Measurements from ENCODE around the gene EIF2B2. TPM values are rescaled to one million over a fixed set of nuclear protein-coding genes. Genes with fewer than 3 reads are reported as not detected.

EIF2B2 gene
- total and polyA plus RNA-seq, 9 of the 15 experiments (the other 6 are each of a cell fraction or from before 2014, with no cell fraction given), result 10.6 to 94.1 (median 38.9) TPM

- no peak overlapping the region for H2AFZ ChIP-seq (ENCODE audit: low read depth, low read length)
- no peaks in the 10 kb centered on the region for H4K20me1 ChIP-seq (replicated peaks; ENCODE audit: control insufficient read depth, insufficient read depth, low read length)
- H3K9me3 ChIP-seq (replicated peaks; ENCODE audit: control insufficient read depth, insufficient read depth, low read depth, low read length), result no peaks in the 10 kb centered on the region
- H3K36me3 ChIP-seq (ENCODE audit: control insufficient read depth, insufficient read depth, low read length), result peaks cover 14% of the 10 kb centered on the region; the same call in 2 of the 3 replicates
- no peaks in the 10 kb centered on the region for H3K9me1 ChIP-seq (ENCODE audit: control insufficient read depth, insufficient read depth, low read length)
- DNase-seq (ENCODE audit: extremely low read depth in 1 of 4, low spot score in 3 of 4) (no peak), ATAC-seq (no peak), FAIRE-seq (no peak)
- H3K4me2 ChIP-seq (ENCODE audit: insufficient read depth, low read length), result no peak overlapping the region
- intact Hi-C loops (cut with micrococcal nuclease), result no loop called here
- POLR2A ChIA-PET, result interaction anchor here (0.6 to 1.4 kb wide), 4 partner anchors 16 to 165 kb away, joined by 3 to 4 read pairs (median 4); partner anchors contain the start of genes ACYP1 and ZC2HC1C
- CTCF ChIA-PET (ENCODE audit: low intra/inter-chr PET ratio), result no interaction called here
- peaks cover 9 to 11% of the 10 kb centered on the region in 2 experiments; a peak in 4 of 5 replicates for H3K4me1 ChIP-seq (replicated peaks in 1 of 2; ENCODE audit: control insufficient read depth in 2 of 2, insufficient read depth in 2 of 2, low read length in 2 of 2)
- BruUV-seq (replicated peaks), result no TSS peak
- H3K4me3 ChIP-seq, result no peak overlapping the region
- H3K79me2 ChIP-seq (ENCODE audit: control insufficient read depth, insufficient read depth, low read length), result peaks cover 33% of the 10 kb centered on the region
- H3K9ac ChIP-seq (ENCODE audit: insufficient read depth in 1 of 2, low read depth in 2 of 2, low read length in 2 of 2), result no peak overlapping the region
- TF ChIP-seq STAT5A (IDR thresholded peaks at IDR 0.05; ENCODE audit: borderline replicate concordance, low read length) (no peak), NR3C1 (CRISPR knock-in tag; IDR thresholded peaks at IDR 0.05) (no peak), E2F3 (CRISPR knock-in tag; IDR thresholded peaks at IDR 0.05) (no peak), DEAF1 (CRISPR knock-in tag; IDR thresholded peaks at IDR 0.05) (no peak), KAT2B (IDR thresholded peaks at IDR 0.05; ENCODE audit: low read depth, low read length) (no peak), FOXO4 (CRISPR knock-in tag; IDR thresholded peaks at IDR 0.05) (no peak), PRDM10 (IDR thresholded peaks at IDR 0.05; ENCODE audit: partially characterized antibody) (no peak), GABPB2 (CRISPR knock-in tag; conservative IDR thresholded peaks at IDR 0.05) (no peak), WHSC1 (IDR thresholded peaks at IDR 0.05; ENCODE audit: low read length) (no peak), HOMEZ (CRISPR knock-in tag; IDR thresholded peaks at IDR 0.05) (no peak), ZFX (CRISPR knock-in tag; IDR thresholded peaks at IDR 0.05) (no peak), FOXJ3 (CRISPR knock-in tag; IDR thresholded peaks at IDR 0.05) (no peak), HBP1 (CRISPR knock-in tag; IDR thresholded peaks at IDR 0.05) (no peak), ZNF384 (IDR thresholded peaks at IDR 0.05; ENCODE audit: low read depth, low read length) (no peak)
- WGBS (ENCODE audit: insufficient coverage, low coverage, missing lambda C conversion rate), result 45% methylated on average over 2 of the region's 2 CpGs
- in situ Hi-C loops (cut with MboI), result no loop called here
- no peak overlapping the region for H3K27ac ChIP-seq (ENCODE audit: extremely low read depth, low read depth, low read length)
- no peaks in the 10 kb centered on the region for H3K27me3 ChIP-seq (ENCODE audit: control insufficient read depth in 2 of 2, insufficient read depth in 2 of 2, low read length in 2 of 2)
These were observed 45.4 kb downstream of the EIF2B2 start for GRCh38 chr14:75048101-75048500.
